ENCODE data around the gene MYH15.

Gene MYH15

DNA sequence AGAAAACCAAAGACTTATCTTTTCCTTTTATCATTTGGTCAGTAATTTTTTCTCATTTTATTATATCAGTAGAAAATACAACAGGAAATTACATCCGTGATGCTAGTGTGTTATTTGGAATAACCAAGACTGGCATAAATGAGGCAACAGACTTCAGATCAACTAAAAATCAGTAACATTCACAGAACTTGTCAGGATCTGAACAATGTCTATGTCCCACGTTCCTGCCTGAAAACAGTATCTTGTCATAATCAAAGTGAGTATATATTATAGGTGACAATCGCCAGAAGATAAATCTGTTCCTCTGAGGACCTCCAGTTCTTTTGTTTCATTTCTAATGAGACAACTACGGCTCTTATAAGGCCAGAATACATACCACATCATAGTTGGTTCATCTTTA, 41.8 kb downstream of the MYH15 start:
- no peak overlapping the region for H3K4me3 ChIP-seq (ENCODE audit: low read depth, low read length)
- TF ChIP-seq, protein P1, sequence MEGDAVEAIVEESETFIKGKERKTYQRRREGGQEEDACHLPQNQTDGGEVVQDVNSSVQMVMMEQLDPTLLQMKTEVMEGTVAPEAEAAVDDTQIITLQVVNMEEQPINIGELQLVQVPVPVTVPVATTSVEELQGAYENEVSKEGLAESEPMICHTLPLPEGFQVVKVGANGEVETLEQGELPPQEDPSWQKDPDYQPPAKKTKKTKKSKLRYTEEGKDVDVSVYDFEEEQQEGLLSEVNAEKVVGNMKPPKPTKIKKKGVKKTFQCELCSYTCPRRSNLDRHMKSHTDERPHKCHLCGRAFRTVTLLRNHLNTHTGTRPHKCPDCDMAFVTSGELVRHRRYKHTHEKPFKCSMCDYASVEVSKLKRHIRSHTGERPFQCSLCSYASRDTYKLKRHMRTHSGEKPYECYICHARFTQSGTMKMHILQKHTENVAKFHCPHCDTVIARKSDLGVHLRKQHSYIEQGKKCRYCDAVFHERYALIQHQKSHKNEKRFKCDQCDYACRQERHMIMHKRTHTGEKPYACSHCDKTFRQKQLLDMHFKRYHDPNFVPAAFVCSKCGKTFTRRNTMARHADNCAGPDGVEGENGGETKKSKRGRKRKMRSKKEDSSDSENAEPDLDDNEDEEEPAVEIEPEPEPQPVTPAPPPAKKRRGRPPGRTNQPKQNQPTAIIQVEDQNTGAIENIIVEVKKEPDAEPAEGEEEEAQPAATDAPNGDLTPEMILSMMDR (IDR thresholded peaks at IDR 0.05; ENCODE audit: low read depth, low read length): no peak

- TF ChIP-seq, protein P1 (IDR thresholded peaks at IDR 0.05; ENCODE audit: low read depth, low read length): no peak
- no peak overlapping the region for H3K4me3 ChIP-seq (ENCODE audit: low read depth, low read length)
Observed at GRCh38 chr3:108462899-108463298, 47.5 kb downstream of the MYH15 start.

DNA sequence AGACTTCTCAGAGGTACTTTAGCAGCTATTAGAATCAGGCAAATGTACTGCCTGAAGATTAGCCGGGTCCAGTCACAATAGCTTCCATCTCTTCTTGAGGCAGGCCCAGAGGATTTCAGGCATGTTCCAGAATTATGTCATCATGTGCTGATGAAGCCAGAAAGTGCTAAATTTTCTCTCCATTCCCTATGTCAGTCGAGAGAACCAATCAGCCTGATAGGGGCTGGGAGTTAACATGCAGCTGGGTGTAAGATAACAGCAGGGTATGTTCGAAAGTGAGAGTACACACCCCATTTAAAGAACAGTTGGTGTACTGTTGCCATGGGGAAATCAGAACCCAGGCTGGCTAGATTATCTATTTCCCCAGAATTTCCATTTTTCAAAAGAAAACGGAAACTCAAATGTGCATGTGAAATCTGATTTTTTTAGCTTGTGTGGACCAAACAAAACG, 48.7 kb downstream of the MYH15 start:
- H3K4me3 ChIP-seq (ENCODE audit: low read depth, low read length): no peak overlapping the region
- TF ChIP-seq, protein P1 (IDR thresholded peaks at IDR 0.05; ENCODE audit: low read depth, low read length): no peak

- TF ChIP-seq, protein P1 (IDR thresholded peaks at IDR 0.05; ENCODE audit: low read depth, low read length): no peak
Observed at GRCh38 chr3:108459225-108459624, 51.2 kb downstream of the MYH15 start.

GRCh38 chr3:108455212-108455705, 55.1 kb downstream of the MYH15 start:
- TF ChIP-seq, protein P1 (IDR thresholded peaks at IDR 0.05; ENCODE audit: low read depth, low read length): no peak

More at GRCh38 chr3:108459225-108459624, 51.2 kb downstream of the MYH15 start:
- H3K4me3 ChIP-seq (ENCODE audit: low read depth, low read length): no peak overlapping the region

GRCh38 chr3:108453565-108453964, 56.8 kb downstream of the MYH15 start:
- no peak overlapping the region for H3K4me3 ChIP-seq (ENCODE audit: low read depth, low read length)
- TF ChIP-seq, protein P1 (IDR thresholded peaks at IDR 0.05; ENCODE audit: low read depth, low read length): no peak

More at GRCh38 chr3:108455212-108455705, 55.1 kb downstream of the MYH15 start:
- no peak overlapping the region for H3K4me3 ChIP-seq (ENCODE audit: low read depth, low read length)

- TF ChIP-seq, protein P1 (IDR thresholded peaks at IDR 0.05; ENCODE audit: low read depth, low read length): no peak
- no peak overlapping the region for H3K4me3 ChIP-seq (ENCODE audit: low read depth, low read length)
Observed at GRCh38 chr3:108450444-108450843, 60.0 kb downstream of the MYH15 start.

Measured in WI38 (cell line).